ENCODE measurements around the gene SDHB. TPM values are rescaled to one million over a fixed set of nuclear protein-coding genes. Genes with fewer than 3 reads are reported as not detected.

The SDHB gene
- total and polyA plus RNA-seq, 2 donors from 2014 or later, result 92.0 to 313 TPM

- no peak overlapping the region for H3K9ac ChIP-seq (ENCODE audit: low read length in 3 of 3)
- H3K4me3 ChIP-seq (ENCODE audit: low read length in 3 of 3), result no peak overlapping the region
- no peaks in the 10 kb centered on the region for H3K9me3 ChIP-seq (ENCODE audit: control insufficient read depth in 2 of 3, insufficient read depth in 1 of 3, low read length in 3 of 3)
- FAIRE-seq, result no peak
- no peaks in the 10 kb centered on the region for H3K27me3 ChIP-seq (ENCODE audit: control insufficient read depth, insufficient read depth, low read length)
- peak in 2 of 5 donors; percentile 54 to 55 for DNase-seq
- intact Hi-C loops (cut with DNase I), result no loop called here
- peak overlapping the region in 1 of 2 donors; percentile 51 for H3K27ac ChIP-seq (ENCODE audit: low read depth in 2 of 2, low read length in 2 of 2)
- TF ChIP-seq, protein P1, sequence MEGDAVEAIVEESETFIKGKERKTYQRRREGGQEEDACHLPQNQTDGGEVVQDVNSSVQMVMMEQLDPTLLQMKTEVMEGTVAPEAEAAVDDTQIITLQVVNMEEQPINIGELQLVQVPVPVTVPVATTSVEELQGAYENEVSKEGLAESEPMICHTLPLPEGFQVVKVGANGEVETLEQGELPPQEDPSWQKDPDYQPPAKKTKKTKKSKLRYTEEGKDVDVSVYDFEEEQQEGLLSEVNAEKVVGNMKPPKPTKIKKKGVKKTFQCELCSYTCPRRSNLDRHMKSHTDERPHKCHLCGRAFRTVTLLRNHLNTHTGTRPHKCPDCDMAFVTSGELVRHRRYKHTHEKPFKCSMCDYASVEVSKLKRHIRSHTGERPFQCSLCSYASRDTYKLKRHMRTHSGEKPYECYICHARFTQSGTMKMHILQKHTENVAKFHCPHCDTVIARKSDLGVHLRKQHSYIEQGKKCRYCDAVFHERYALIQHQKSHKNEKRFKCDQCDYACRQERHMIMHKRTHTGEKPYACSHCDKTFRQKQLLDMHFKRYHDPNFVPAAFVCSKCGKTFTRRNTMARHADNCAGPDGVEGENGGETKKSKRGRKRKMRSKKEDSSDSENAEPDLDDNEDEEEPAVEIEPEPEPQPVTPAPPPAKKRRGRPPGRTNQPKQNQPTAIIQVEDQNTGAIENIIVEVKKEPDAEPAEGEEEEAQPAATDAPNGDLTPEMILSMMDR (IDR thresholded peaks at IDR 0.05; ENCODE audit: borderline replicate concordance, extremely low read depth, insufficient read depth), result no peak
- H3K4me1 ChIP-seq (ENCODE audit: control insufficient read depth in 2 of 3, insufficient read depth in 2 of 3, low read depth in 1 of 3, low read length in 3 of 3), result peaks cover 0 to 6% (median 0%) of the 10 kb centered on the region in 3 donors
- no peaks in the 10 kb centered on the region for H3K36me3 ChIP-seq (ENCODE audit: control insufficient read depth in 2 of 3, insufficient read depth in 3 of 3, low read length in 3 of 3)
Measured at GRCh38 chr1:17097147-17097546, 43.3 kb upstream of the SDHB start.

- H3K9me3 ChIP-seq (ENCODE audit: control insufficient read depth in 2 of 3, insufficient read depth in 1 of 3, low read length in 3 of 3), result no peaks in the 10 kb centered on the region
- peaks cover 0 to 6% (median 0%) of the 10 kb centered on the region in 3 donors for H3K4me1 ChIP-seq (ENCODE audit: control insufficient read depth in 2 of 3, insufficient read depth in 2 of 3, low read depth in 1 of 3, low read length in 3 of 3)
- DNase-seq (no peak), FAIRE-seq (no peak)
- no peaks in the 10 kb centered on the region for H3K36me3 ChIP-seq (ENCODE audit: control insufficient read depth in 2 of 3, insufficient read depth in 3 of 3, low read length in 3 of 3)
- no peaks in the 10 kb centered on the region for H3K27me3 ChIP-seq (ENCODE audit: control insufficient read depth, insufficient read depth, low read length)
- H3K27ac ChIP-seq (ENCODE audit: low read depth in 2 of 2, low read length in 2 of 2), result peak overlapping the region in 1 of 2 donors; percentile 51
- no peak overlapping the region for H3K4me3 ChIP-seq (ENCODE audit: low read length in 3 of 3)
- intact Hi-C loops (cut with DNase I), result no loop called here
- TF ChIP-seq, protein P1 (IDR thresholded peaks at IDR 0.05; ENCODE audit: borderline replicate concordance, extremely low read depth, insufficient read depth), result no peak
- H3K9ac ChIP-seq (ENCODE audit: low read length in 3 of 3), result no peak overlapping the region
Measured at GRCh38 chr1:17096584-17096983, 42.8 kb upstream of the SDHB start.

GRCh38 chr1:17095141-17095540 lies 41.3 kb upstream of the SDHB start:
- TF ChIP-seq, protein P1 (IDR thresholded peaks at IDR 0.05; ENCODE audit: borderline replicate concordance, extremely low read depth, insufficient read depth), result no peak
- Histone ChIP-seq H3K9me3 (ENCODE audit: control insufficient read depth in 2 of 3, insufficient read depth in 1 of 3, low read length in 3 of 3) (no peaks in the 10 kb centered on the region), H3K4me3 (ENCODE audit: low read length in 3 of 3) (no peak overlapping the region), H3K27ac (ENCODE audit: low read depth in 2 of 2, low read length in 2 of 2) (no peak overlapping the region), H3K36me3 (ENCODE audit: control insufficient read depth in 2 of 3, insufficient read depth in 3 of 3, low read length in 3 of 3) (no peaks in the 10 kb centered on the region), H3K9ac (ENCODE audit: low read length in 3 of 3) (no peak overlapping the region), H3K27me3 (ENCODE audit: control insufficient read depth, insufficient read depth, low read length) (no peaks in the 10 kb centered on the region), H3K4me1 (ENCODE audit: control insufficient read depth in 2 of 3, insufficient read depth in 2 of 3, low read depth in 1 of 3, low read length in 3 of 3) (peaks cover 0 to 6% (median 0%) of the 10 kb centered on the region in 3 donors)
- intact Hi-C loops (cut with DNase I), result no loop called here
- no peak for FAIRE-seq
- peak in 1 of 5 donors; percentile 63 for DNase-seq

- H3K9ac ChIP-seq (ENCODE audit: low read length in 3 of 3), result no peak overlapping the region
- no peak overlapping the region for H3K4me3 ChIP-seq (ENCODE audit: low read length in 3 of 3)
- H3K27me3 ChIP-seq (ENCODE audit: control insufficient read depth, insufficient read depth, low read length), result no peaks in the 10 kb centered on the region
- H3K4me1 ChIP-seq (ENCODE audit: control insufficient read depth in 2 of 3, insufficient read depth in 2 of 3, low read depth in 1 of 3, low read length in 3 of 3), result peaks cover 0 to 6% (median 0%) of the 10 kb centered on the region in 3 donors
- H3K9me3 ChIP-seq (ENCODE audit: control insufficient read depth in 2 of 3, insufficient read depth in 1 of 3, low read length in 3 of 3), result no peaks in the 10 kb centered on the region
- TF ChIP-seq, protein P1 (IDR thresholded peaks at IDR 0.05; ENCODE audit: borderline replicate concordance, extremely low read depth, insufficient read depth), result no peak
- FAIRE-seq (no peak), DNase-seq (no peak)
- intact Hi-C loops (cut with DNase I), result no loop called here
- H3K27ac ChIP-seq (ENCODE audit: low read depth in 2 of 2, low read length in 2 of 2), result no peak overlapping the region
- H3K36me3 ChIP-seq (ENCODE audit: control insufficient read depth in 2 of 3, insufficient read depth in 3 of 3, low read length in 3 of 3), result no peaks in the 10 kb centered on the region
Measured at GRCh38 chr1:17094664-17095063, 40.8 kb upstream of the SDHB start.

Data from kidney (tissue), 14 donors.